Hypothalamus (tissue), 51 donors: ENCODE measurements around the gene POLR1C.
A peak's percentile ranks its signal among the peaks of the same experiment; 100 is the strongest.
"Not testable (repeated sequence)": the region's sequence is repeated elsewhere in the genome, so short reads cannot be mapped to it uniquely, and the experiment has no call there.

ENCODE experiments used
- DNase-seq, 51 donors: peaks; one replicate each; lab custom pipeline; 2025; lab: John Stamatoyannopoulos, UW

Gene POLR1C

GRCh38 chr6:43508481-43509141 is 8.3 kb upstream of the POLR1C start:
- DNase-seq, result no peak

- DNase-seq, result peak in 2 of 51 donors; percentile 38 to 49
Observed at GRCh38 chr6:43509142-43509983, 7.5 kb upstream of the POLR1C start.

GRCh38 chr6:43509984-43510826 is 6.7 kb upstream of the POLR1C start, which contains the start of gene LRRC73:
TSS of gene LRRC73 (minus strand) at chr6:43510346. CDS start at chr6:43509785, 561 bp downstream.
- DNase-seq, result peak in 49 of 51 donors; percentile 23 to 90 (median 76)

- DNase-seq, result no peak
Observed at GRCh38 chr6:43510827-43511163, 6.1 kb upstream of the POLR1C start.

- DNase-seq, result no peak
Observed at GRCh38 chr6:43511824-43512415, 5.0 kb upstream of the POLR1C start.

- DNase-seq, result no peak
Observed at GRCh38 chr6:43515808-43516207, 1.1 kb upstream of the POLR1C start.

- no peak for DNase-seq
Observed at GRCh38 chr6:43516367-43516696, 557 bp upstream of the POLR1C start.

- DNase-seq, result no peak
Observed at GRCh38 chr6:43517505-43518357, 842 bp downstream of the POLR1C start.

GRCh38 chr6:43520097-43520496 is 3.2 kb downstream of the POLR1C start:
- no peak for DNase-seq

GRCh38 chr6:43521836-43522235 is 4.9 kb downstream of the POLR1C start:
- no peak for DNase-seq

- DNase-seq, result no peak
Observed at GRCh38 chr6:43522547-43523261, 5.8 kb downstream of the POLR1C start.

GRCh38 chr6:43523284-43523683 is 6.4 kb downstream of the POLR1C start:
- DNase-seq, result no peak

GRCh38 chr6:43524483-43524961 is 7.6 kb downstream of the POLR1C start:
- DNase-seq, result no peak

GRCh38 chr6:43532201-43532600 is 15.3 kb downstream of the POLR1C start:
- DNase-seq, result no peak

GRCh38 chr6:43538986-43539385 is 22.1 kb downstream of the POLR1C start:
- not testable (repeated sequence) for DNase-seq

GRCh38 chr6:43539409-43539808 is 22.5 kb downstream of the POLR1C start:
- not testable (repeated sequence) for DNase-seq

- DNase-seq, result no peak
Observed at GRCh38 chr6:43540507-43540906, 23.6 kb downstream of the POLR1C start.

- DNase-seq, result no peak
Observed at GRCh38 chr6:43541774-43542471, 25.0 kb downstream of the POLR1C start.
